AG09309 (cell line): ENCODE data around the gene ZBTB7A.

ENCODE experiments used
- DNase-seq: peaks from one replicate; pipeline ENCODE4 v3.0.0-alpha.2; 2010; ENCODE audit warnings: low read depth
- H3K4me3 ChIP-seq: 2 replicates; pipeline ENCODE4 v1.5.1; 2011; ENCODE audit warnings: mild to moderate bottlenecking, low read depth, low read length, moderate library complexity; ENCODE audit not compliant: control insufficient read depth
- CTCF ChIP-seq: IDR thresholded peaks from 2 replicates; pipeline ENCODE4 v1.5.1; 2011; ENCODE audit warnings: mild to moderate bottlenecking, low read depth, low read length, inconsistent platforms; ENCODE audit not compliant: insufficient read depth, control insufficient read depth; ENCODE audit errors: missing control alignments

ZBTB7A gene

GRCh38 chr19:4063369-4064148 lies 3.1 kb downstream of the ZBTB7A start:
- H3K4me3 ChIP-seq, result peak overlapping the region; percentile 62
- DNase-seq, result no peak
- TF ChIP-seq CTCF, result peak; percentile 29

- no peak for TF ChIP-seq CTCF
- DNase-seq, result no peak
- peak overlapping the region; percentile 62 for H3K4me3 ChIP-seq
Observed at GRCh38 chr19:4062419-4063368, 4.0 kb downstream of the ZBTB7A start.

GRCh38 chr19:4061683-4062418 lies 4.8 kb downstream of the ZBTB7A start:
- peak overlapping the region; percentile 3 for H3K4me3 ChIP-seq
- DNase-seq, result no peak
- TF ChIP-seq CTCF, result no peak

- DNase-seq, result no peak
- peak overlapping the region; percentile 3; the same call in 1 of the 2 replicates for H3K4me3 ChIP-seq
- no peak for TF ChIP-seq CTCF
Observed at GRCh38 chr19:4061178-4061682, 5.5 kb downstream of the ZBTB7A start.

- DNase-seq, result no peak
- no peak overlapping the region; the same call in 1 of the 2 replicates for H3K4me3 ChIP-seq
- TF ChIP-seq CTCF, result no peak
Observed at GRCh38 chr19:4060621-4061177, 6.0 kb downstream of the ZBTB7A start.
